SKM-1 (cell line): ENCODE results near the gene XCL2.

ENCODE experiments used
- DNase-seq: peaks from one replicate; lab custom pipeline; 2025; ENCODE audit not compliant: unreplicated experiment; lab: John Stamatoyannopoulos, UW

Gene XCL2

GRCh38 chr1:168518201-168518689 is 25.6 kb downstream of the XCL2 start:
- DNase-seq = no peak

DNA sequence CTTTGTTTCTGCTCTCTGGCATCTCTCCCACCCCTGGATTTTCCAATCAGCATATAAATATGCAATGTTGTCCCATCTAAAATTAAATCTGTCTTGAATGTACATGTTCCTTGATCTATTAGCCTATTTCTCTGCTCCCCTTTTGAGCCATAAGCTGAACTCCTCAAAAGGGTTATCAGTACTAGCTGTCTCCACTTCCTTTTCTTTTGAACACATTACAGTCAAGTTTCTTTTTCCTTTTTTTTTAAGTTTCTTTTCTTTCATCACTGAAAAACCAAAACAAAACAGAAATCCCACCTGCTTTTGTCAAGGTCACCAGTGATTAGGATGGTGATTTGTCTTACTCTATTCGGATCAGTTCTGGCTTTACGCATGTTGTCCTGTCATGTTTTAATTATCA is 29.3 kb downstream of the XCL2 start:
- no peak for DNase-seq

- no peak for DNase-seq
Measured at GRCh38 chr1:168513656-168514404, 30.0 kb downstream of the XCL2 start.

DNA sequence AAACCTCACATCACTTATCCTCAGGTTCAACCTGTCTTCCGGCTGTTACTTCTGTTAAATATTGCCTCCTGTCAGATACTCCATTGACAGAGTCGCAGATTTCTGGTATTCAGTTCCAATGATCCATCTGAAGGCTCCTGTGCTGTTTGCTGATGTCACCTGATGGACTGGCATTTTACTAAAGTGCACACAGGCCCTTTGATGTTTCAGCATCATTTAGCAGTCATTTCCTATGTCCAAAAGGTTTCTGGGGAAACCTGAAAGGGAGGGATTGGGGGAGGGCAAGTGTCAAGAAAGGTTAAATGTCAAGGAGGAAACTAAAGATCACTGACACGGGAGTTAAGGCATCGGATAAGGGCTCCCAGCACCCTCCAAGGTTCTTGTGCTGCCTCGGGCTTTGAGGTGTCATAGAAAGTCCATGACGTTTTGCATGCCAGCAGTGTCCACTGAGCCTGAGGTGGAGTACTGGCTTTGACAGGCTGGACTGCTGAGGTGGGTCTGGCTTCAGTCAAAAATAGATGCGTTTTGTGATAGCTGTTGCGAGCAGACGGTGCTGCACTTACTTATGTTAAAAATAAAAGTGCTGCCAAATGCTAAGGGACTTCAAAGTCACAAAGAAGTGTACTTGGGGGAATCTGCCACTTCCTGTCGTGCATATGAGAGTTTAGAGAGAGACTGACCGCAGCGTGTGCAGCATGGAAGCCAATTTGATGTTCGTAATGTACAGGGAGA is 30.8 kb downstream of the XCL2 start:
- no peak for DNase-seq

DNA sequence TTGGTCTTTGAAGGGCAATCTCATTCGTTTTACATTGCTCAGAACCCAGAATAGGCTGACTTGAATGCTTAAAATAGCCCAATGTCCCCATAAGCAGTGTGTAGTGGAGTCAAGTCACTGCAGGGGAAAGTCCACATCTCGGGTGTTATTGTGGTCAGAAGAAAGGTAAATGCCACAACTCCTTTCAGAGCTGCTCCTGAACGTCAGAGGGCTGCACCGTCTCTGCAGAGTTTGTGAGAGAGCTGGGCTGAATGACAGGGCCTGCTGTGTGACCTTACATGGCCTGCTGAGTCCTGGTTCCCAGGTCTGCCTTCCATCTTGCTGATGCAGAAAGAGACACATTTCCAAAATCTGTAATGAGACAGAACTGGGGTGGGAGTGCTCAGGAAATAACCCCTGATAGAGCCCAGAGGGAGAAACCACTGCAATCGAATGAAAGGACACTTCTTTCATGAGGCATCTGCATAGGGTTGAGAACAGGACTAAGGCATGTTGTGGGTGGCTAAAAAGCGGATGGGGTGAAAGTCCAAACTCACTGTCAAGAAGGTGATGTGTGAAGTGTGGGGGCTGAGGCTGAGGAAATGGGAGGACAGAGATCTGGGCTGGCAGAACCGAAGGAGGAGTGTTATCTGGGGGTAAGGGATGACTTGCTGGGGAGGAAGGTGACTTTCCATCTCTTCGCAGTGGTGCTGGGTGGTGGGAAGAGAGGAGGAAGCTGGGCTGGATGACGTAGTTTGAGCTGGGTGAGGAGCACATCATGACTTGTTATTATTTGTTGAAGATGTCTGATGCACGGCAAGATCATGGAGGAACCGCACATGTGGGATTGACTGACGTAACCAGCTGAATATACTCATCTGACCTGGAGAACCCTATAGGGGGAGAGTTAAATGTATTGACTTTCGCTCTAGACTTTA is 33.7 kb downstream of the XCL2 start:
- no peak for DNase-seq

DNA sequence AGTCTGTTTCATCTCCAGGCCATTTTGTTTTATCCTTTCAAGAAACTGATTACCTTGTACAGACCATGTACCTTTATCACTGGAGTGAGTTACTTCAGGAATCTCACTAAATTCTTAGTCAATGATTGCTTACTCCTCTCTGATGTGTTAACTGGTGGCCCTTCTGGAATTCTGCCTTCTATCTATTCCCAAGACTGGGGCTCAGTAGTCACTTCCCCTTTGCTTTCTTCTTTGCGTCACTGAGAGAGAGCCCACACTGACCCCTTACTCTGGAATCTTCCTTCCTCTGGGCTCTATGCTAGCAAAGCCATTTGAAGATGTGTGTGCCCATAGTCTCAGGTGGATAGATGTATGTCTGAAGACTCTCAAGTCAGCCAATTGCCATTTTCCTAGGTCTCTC is 34.6 kb downstream of the XCL2 start:
- DNase-seq = no peak

DNA sequence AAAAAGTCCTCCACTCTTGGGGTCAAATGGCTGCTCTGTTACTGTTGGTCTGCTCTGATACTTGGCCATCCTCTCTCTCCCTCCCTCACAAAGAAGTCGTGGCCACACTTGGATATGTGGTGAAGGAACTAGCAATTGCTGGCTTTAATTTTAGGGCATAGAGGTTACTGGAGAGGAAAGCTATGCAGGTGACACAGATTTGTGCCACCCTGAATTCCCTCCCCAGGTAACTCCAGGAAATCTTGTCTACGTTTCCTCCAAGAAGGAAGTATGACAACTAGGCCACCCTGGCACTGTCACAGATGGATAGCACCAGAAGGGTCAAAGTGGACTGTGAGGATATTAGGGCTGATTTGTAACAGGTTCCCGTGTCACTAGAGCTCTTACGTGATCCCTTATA is 36.0 kb downstream of the XCL2 start:
- no peak for DNase-seq

DNA sequence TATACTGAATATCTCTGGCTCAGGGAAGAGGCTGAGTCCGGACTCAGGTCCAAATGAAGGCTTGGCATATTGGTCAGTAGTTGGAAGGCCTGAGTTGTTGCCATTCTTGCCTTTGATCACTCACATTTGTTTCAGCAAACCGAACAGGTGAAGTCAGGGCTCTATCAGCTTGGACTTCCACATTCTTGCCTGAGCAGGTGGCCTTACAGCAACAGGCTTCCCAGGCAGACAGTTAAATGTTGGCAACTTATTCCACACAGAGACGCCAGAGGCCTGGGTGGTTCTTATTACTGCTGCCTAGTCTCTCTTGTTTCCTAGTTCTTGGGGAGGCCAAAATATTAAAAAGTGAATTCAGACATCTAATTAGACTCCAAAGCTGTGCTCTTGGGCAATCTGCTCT is 36.6 kb downstream of the XCL2 start:
- no peak for DNase-seq

- no peak for DNase-seq
Measured at GRCh38 chr1:168506204-168506819, 37.5 kb downstream of the XCL2 start.

- no peak for DNase-seq
Measured at GRCh38 chr1:168505006-168505405, 38.8 kb downstream of the XCL2 start.

DNA sequence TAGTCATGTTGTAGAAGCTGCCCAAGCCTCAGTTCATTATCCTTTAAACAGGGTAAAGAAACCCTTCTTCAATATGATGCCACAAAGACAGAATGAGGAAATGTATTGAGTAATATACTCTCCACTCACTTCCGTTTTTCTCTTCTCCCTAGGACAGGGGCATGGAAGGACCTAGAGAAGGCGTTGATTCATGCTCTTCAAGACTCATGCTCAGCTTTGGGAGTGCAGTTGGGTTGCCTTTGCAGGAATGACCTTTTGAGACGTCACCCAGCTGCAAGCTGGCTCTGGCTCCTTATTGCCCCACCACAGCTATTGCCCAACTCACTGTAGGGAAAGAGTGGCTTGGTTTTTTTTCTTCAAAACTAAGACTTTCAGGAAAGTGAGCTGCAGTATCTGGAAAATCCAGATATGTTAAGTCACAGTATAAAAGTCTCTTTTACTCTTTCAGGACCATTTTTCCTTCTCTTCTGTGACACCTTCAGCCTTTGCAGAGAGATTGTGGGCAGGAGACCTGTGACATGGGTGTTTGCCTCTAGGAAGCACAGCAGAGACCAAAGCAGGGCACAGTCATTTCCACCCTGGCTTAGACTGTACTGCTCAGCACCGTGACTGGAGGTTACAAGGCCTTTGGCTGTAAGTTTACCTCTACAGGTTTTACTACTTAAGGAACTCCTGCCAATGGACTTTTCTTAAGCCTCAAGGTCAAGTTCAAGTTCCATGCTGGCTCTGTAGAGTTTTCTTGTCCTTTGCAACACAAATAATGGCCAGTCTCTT is 39.5 kb downstream of the XCL2 start:
- DNase-seq = peak; percentile 100

GRCh38 chr1:168499688-168500049 is 44.1 kb downstream of the XCL2 start:
- DNase-seq = no peak

- DNase-seq = no peak
Measured at GRCh38 chr1:168498956-168499687, 44.7 kb downstream of the XCL2 start.

- DNase-seq = no peak
Measured at GRCh38 chr1:168498159-168498631, 45.6 kb downstream of the XCL2 start.

DNA sequence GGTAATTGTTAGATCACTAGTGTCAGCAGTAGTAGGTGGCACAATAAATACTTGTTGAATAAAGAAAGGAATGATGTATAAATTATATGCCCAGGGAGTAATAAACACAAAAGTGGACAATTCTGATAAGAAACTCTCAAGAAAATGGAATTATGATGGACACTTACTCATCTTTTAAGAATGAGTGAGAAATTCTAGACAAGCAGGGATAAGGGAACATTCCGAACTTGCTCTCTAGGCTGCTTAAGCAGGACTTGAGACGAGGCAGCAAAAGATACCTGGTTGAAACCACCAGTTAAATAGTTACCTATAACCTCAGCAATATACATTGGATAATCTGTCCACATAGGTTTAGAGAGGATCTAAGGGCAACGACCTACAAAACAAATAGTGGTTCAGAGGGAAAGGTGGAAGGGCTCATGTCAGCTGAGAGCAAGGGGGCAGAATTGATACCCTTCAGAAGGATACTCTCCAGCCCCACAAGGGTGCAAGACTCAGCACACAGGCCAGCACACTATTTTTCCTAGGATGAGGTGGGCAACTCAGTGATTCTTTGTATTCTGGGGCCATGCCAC is 46.3 kb downstream of the XCL2 start:
- DNase-seq = no peak

GRCh38 chr1:168491527-168492164 is 52.2 kb downstream of the XCL2 start:
- DNase-seq = no peak
